ENCODE measurements around the gene LHX5. TPM values are rescaled to one million over a fixed set of nuclear protein-coding genes. Genes with fewer than 3 reads are reported as not detected.

LHX5 gene
- total and polyA plus RNA-seq, 10 donors, result not detected

GRCh38 chr12:113456199-113456598 lies 15.5 kb downstream of the LHX5 start:
- Histone ChIP-seq H3K27ac (no peak overlapping the region), H3K36me3 (no peaks in the 10 kb centered on the region), H3K27me3 (replicated peaks in 1 of 7) (peaks cover 0 to 75% (median 0%) of the 10 kb centered on the region in 7 donors), H3K4me3 (no peak overlapping the region), H3K9me3 (no peaks in the 10 kb centered on the region), H3K4me1 (no peaks in the 10 kb centered on the region)
- WGBS, 5 donors, result 69 to 87% (median 73%) methylated on average over 2 of the region's 2 CpGs
- TF ChIP-seq CTCF (IDR thresholded peaks at IDR 0.05 in 8 of 11, conservative IDR thresholded peaks at IDR 0.05 in 3 of 11) (no peak), POLR2A (IDR thresholded peaks at IDR 0.05) (no peak), POLR2AphosphoS5 (IDR thresholded peaks at IDR 0.05) (no peak)
- intact Hi-C loops (cut with DNase I; ENCODE audit: low total_unique reads), result no loop called here
- no peak for DNase-seq

- Histone ChIP-seq H3K4me1 (no peaks in the 10 kb centered on the region), H3K27ac (no peak overlapping the region), H3K4me3 (no peak overlapping the region), H3K36me3 (no peaks in the 10 kb centered on the region), H3K9me3 (no peaks in the 10 kb centered on the region), H3K27me3 (replicated peaks in 1 of 7) (peaks cover 0 to 59% (median 0%) of the 10 kb centered on the region in 7 donors)
- intact Hi-C loops (cut with DNase I; ENCODE audit: low total_unique reads), result no loop called here
- TF ChIP-seq POLR2AphosphoS5 (IDR thresholded peaks at IDR 0.05) (no peak), POLR2A (IDR thresholded peaks at IDR 0.05) (no peak)
- 40 to 49% (median 43%) methylated on average over 6 of the region's 6 CpGs for whole genome bisulfite sequencing, 5 donors
- DNase-seq, result no peak
These were observed 18.3 kb downstream of the LHX5 start for GRCh38 chr12:113453330-113453729.

GRCh38 chr12:113452458-113452857 lies 19.2 kb downstream of the LHX5 start:
- Histone ChIP-seq H3K9me3 (no peaks in the 10 kb centered on the region), H3K27me3 (replicated peaks in 1 of 7) (peaks cover 0 to 59% (median 0%) of the 10 kb centered on the region in 7 donors), H3K36me3 (no peaks in the 10 kb centered on the region), H3K27ac (no peak overlapping the region), H3K4me3 (no peak overlapping the region), H3K4me1 (no peaks in the 10 kb centered on the region)
- intact Hi-C loops (cut with DNase I; ENCODE audit: low total_unique reads), result no loop called here
- DNase-seq, result no peak
- TF ChIP-seq POLR2A (IDR thresholded peaks at IDR 0.05) (no peak), POLR2AphosphoS5 (IDR thresholded peaks at IDR 0.05) (no peak), CTCF (IDR thresholded peaks at IDR 0.05 in 8 of 11, conservative IDR thresholded peaks at IDR 0.05 in 3 of 11) (no peak)
- 79 to 95% (median 86%) methylated on average over 2 of the region's 2 CpGs for WGBS, 5 donors

GRCh38 chr12:113449839-113450238 lies 21.8 kb downstream of the LHX5 start:
- no peak for TF ChIP-seq POLR2AphosphoS5 (IDR thresholded peaks at IDR 0.05)

GRCh38 chr12:113449299-113449698 lies 22.4 kb downstream of the LHX5 start:
- DNase-seq, result no peak
- Histone ChIP-seq H3K27ac (no peak overlapping the region), H3K27me3 (replicated peaks in 1 of 7) (peaks cover 0 to 51% (median 0%) of the 10 kb centered on the region in 7 donors), H3K4me3 (no peak overlapping the region), H3K4me1 (no peaks in the 10 kb centered on the region), H3K9me3 (peaks cover 0 to 5% (median 0%) of the 10 kb centered on the region in 8 donors), H3K36me3 (no peaks in the 10 kb centered on the region)
- WGBS, 5 donors, result 88 to 93% (median 91%) methylated on average over 2 of the region's 2 CpGs
- no peak for TF ChIP-seq CTCF (IDR thresholded peaks at IDR 0.05 in 8 of 11, conservative IDR thresholded peaks at IDR 0.05 in 3 of 11)
- TF ChIP-seq POLR2A (IDR thresholded peaks at IDR 0.05), result no peak
- TF ChIP-seq POLR2AphosphoS5 (IDR thresholded peaks at IDR 0.05), result no peak
- intact Hi-C loops (cut with DNase I; ENCODE audit: low total_unique reads), result no loop called here

More at GRCh38 chr12:113449839-113450238, 21.8 kb downstream of the LHX5 start:
- Histone ChIP-seq H3K27ac (no peak overlapping the region), H3K4me3 (no peak overlapping the region), H3K4me1 (no peaks in the 10 kb centered on the region), H3K27me3 (replicated peaks in 1 of 7) (peaks cover 0 to 57% (median 0%) of the 10 kb centered on the region in 7 donors), H3K36me3 (no peaks in the 10 kb centered on the region), H3K9me3 (peaks cover 0 to 5% (median 0%) of the 10 kb centered on the region in 8 donors)
- WGBS, 5 donors, result 89 to 100% (median 95%) methylated on average over 1 of the region's 1 CpG
- intact Hi-C loops (cut with DNase I; ENCODE audit: low total_unique reads), result no loop called here
- no peak for DNase-seq

Data from spleen (tissue), 11 donors.